ENCODE results near the gene CA11. TPM values are rescaled to one million over a fixed set of nuclear protein-coding genes. Genes with fewer than 3 reads are reported as not detected.

Gene CA11
- total and polyA plus RNA-seq, 9 of the 15 experiments (the other 6 are each of a cell fraction or from before 2014, with no cell fraction given), result 2.9 to 19.9 (median 8.3) TPM

DNA sequence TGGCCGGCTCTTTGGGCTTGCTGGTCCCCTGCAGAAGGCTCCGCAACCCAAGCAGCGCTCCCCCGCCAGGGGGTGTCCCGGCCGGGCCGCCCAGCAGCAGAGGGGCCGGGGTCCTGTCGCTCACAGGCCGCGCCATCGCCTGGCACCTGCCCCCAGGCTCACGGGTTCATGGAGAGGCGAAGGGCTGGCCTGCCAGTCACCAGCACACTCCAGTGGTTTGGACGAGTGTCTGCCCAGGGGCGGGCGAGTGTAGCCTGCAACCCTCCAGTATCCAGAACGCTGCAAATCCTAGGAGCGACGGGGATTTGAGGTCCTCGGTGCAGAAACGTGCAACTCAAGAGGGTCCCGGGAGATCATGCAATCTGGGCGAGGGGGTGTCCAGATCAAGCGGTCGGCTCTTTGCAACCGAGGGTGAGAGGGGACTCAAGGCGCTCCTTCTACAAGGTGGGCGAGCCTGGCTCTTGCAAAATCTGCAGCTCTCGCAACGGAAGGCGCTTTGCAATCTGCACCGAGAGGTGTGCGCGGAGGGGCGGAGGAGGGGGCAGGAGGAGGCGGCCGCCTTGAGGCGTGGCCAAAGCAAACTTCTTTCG, 9.0 kb downstream of the CA11 start, which contains the start of gene DBP (continued):
- TF ChIP-seq, protein P1, sequence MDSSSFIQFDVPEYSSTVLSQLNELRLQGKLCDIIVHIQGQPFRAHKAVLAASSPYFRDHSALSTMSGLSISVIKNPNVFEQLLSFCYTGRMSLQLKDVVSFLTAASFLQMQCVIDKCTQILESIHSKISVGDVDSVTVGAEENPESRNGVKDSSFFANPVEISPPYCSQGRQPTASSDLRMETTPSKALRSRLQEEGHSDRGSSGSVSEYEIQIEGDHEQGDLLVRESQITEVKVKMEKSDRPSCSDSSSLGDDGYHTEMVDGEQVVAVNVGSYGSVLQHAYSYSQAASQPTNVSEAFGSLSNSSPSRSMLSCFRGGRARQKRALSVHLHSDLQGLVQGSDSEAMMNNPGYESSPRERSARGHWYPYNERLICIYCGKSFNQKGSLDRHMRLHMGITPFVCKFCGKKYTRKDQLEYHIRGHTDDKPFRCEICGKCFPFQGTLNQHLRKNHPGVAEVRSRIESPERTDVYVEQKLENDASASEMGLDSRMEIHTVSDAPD (CRISPR knock-in tag; IDR thresholded peaks at IDR 0.05), result no peak
- TF ChIP-seq PHB2 (IDR thresholded peaks at IDR 0.05; ENCODE audit: low read depth) (no peak), PHF8 (IDR thresholded peaks at IDR 0.05; ENCODE audit: borderline replicate concordance, low read length) (peak; percentile 22; the same call in 1 of the 2 replicates), POLR2G (IDR thresholded peaks at IDR 0.05; ENCODE audit: low read depth, low read length) (peak; percentile 39), NEUROD1 (IDR thresholded peaks at IDR 0.05; ENCODE audit: borderline replicate concordance, low read depth, low read length, partially characterized antibody) (no peak), ZNF561 (CRISPR knock-in tag; conservative IDR thresholded peaks at IDR 0.05) (no peak), ETV6 (IDR thresholded peaks at IDR 0.05; ENCODE audit: borderline replicate concordance in 1 of 2, low read depth in 2 of 2, low read length in 1 of 2) (no peak), ETV6 (CRISPR knock-in tag; IDR thresholded peaks at IDR 0.05; ENCODE audit: borderline replicate concordance) (no peak), HDAC8 (tag; IDR thresholded peaks at IDR 0.05) (no peak)
- TF ChIP-seq, protein P2, sequence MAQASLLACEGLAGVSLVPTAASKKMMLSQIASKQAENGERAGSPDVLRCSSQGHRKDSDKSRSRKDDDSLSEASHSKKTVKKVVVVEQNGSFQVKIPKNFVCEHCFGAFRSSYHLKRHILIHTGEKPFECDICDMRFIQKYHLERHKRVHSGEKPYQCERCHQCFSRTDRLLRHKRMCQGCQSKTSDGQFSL (CRISPR knock-in tag; IDR thresholded peaks at IDR 0.05), result 0 out of 2 replicates have a peak, but pooled peaks have one; percentile 36
- TF ChIP-seq, protein P2 (tag; IDR thresholded peaks at IDR 0.05), result no peak
- TF ChIP-seq, protein P3, sequence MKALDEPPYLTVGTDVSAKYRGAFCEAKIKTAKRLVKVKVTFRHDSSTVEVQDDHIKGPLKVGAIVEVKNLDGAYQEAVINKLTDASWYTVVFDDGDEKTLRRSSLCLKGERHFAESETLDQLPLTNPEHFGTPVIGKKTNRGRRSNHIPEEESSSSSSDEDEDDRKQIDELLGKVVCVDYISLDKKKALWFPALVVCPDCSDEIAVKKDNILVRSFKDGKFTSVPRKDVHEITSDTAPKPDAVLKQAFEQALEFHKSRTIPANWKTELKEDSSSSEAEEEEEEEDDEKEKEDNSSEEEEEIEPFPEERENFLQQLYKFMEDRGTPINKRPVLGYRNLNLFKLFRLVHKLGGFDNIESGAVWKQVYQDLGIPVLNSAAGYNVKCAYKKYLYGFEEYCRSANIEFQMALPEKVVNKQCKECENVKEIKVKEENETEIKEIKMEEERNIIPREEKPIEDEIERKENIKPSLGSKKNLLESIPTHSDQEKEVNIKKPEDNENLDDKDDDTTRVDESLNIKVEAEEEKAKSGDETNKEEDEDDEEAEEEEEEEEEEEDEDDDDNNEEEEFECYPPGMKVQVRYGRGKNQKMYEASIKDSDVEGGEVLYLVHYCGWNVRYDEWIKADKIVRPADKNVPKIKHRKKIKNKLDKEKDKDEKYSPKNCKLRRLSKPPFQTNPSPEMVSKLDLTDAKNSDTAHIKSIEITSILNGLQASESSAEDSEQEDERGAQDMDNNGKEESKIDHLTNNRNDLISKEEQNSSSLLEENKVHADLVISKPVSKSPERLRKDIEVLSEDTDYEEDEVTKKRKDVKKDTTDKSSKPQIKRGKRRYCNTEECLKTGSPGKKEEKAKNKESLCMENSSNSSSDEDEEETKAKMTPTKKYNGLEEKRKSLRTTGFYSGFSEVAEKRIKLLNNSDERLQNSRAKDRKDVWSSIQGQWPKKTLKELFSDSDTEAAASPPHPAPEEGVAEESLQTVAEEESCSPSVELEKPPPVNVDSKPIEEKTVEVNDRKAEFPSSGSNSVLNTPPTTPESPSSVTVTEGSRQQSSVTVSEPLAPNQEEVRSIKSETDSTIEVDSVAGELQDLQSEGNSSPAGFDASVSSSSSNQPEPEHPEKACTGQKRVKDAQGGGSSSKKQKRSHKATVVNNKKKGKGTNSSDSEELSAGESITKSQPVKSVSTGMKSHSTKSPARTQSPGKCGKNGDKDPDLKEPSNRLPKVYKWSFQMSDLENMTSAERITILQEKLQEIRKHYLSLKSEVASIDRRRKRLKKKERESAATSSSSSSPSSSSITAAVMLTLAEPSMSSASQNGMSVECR (CRISPR knock-in tag; IDR thresholded peaks at IDR 0.05), result peak; percentile 64; the same call in 1 of the 2 replicates
- TF ChIP-seq, protein P4, sequence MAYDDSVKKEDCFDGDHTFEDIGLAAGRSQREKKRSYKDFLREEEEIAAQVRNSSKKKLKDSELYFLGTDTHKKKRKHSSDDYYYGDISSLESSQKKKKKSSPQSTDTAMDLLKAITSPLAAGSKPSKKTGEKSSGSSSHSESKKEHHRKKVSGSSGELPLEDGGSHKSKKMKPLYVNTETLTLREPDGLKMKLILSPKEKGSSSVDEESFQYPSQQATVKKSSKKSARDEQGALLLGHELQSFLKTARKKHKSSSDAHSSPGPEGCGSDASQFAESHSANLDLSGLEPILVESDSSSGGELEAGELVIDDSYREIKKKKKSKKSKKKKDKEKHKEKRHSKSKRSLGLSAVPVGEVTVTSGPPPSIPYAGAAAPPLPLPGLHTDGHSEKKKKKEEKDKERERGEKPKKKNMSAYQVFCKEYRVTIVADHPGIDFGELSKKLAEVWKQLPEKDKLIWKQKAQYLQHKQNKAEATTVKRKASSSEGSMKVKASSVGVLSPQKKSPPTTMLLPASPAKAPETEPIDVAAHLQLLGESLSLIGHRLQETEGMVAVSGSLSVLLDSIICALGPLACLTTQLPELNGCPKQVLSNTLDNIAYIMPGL (CRISPR knock-in tag; IDR thresholded peaks at IDR 0.05), result 0 out of 2 replicates have a peak, but pooled peaks have one; percentile 15
- TF ChIP-seq, protein P5, sequence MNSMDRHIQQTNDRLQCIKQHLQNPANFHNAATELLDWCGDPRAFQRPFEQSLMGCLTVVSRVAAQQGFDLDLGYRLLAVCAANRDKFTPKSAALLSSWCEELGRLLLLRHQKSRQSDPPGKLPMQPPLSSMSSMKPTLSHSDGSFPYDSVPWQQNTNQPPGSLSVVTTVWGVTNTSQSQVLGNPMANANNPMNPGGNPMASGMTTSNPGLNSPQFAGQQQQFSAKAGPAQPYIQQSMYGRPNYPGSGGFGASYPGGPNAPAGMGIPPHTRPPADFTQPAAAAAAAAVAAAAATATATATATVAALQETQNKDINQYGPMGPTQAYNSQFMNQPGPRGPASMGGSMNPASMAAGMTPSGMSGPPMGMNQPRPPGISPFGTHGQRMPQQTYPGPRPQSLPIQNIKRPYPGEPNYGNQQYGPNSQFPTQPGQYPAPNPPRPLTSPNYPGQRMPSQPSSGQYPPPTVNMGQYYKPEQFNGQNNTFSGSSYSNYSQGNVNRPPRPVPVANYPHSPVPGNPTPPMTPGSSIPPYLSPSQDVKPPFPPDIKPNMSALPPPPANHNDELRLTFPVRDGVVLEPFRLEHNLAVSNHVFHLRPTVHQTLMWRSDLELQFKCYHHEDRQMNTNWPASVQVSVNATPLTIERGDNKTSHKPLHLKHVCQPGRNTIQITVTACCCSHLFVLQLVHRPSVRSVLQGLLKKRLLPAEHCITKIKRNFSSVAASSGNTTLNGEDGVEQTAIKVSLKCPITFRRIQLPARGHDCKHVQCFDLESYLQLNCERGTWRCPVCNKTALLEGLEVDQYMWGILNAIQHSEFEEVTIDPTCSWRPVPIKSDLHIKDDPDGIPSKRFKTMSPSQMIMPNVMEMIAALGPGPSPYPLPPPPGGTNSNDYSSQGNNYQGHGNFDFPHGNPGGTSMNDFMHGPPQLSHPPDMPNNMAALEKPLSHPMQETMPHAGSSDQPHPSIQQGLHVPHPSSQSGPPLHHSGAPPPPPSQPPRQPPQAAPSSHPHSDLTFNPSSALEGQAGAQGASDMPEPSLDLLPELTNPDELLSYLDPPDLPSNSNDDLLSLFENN (IDR thresholded peaks at IDR 0.05; ENCODE audit: low read depth in 2 of 2, low read length in 2 of 2), result no peak

Data from K562 (cell line).